KMS-11 (cell line): ENCODE measurements around the gene LRRTM4.

Source experiments
- H2AFZ ChIP-seq: fragments of 200-600 bp; sonication (generic); 2 replicates; pipeline ENCODE4 v1.6.1; 2016; ENCODE audit warnings: antibody characterized with exemption, mixed run types, low read depth
- H3K27ac ChIP-seq: fragments of 200-600 bp; sonication (generic); 2 replicates; pipeline ENCODE4 v1.6.1; 2016; ENCODE audit warnings: mild to moderate bottlenecking, mixed run types
- H3K27me3 ChIP-seq: fragments of 200-600 bp; sonication (generic); 2 replicates; pipeline ENCODE4 v1.6.1; 2017; ENCODE audit warnings: mild to moderate bottlenecking, low read depth, mixed run types, moderate library complexity; ENCODE audit not compliant: insufficient read depth
- H3K36me3 ChIP-seq: fragments of 200-600 bp; sonication (generic); 2 replicates; pipeline ENCODE4 v1.6.1; 2017; ENCODE audit warnings: mild to moderate bottlenecking, mixed run types; ENCODE audit not compliant: insufficient read depth
- H3K4me1 ChIP-seq: fragments of 200-600 bp; sonication (generic); 2 replicates; pipeline ENCODE4 v1.6.1; 2016; ENCODE audit warnings: mild to moderate bottlenecking, low read depth, mixed run types; ENCODE audit not compliant: poor library complexity, severe bottlenecking
- H3K4me2 ChIP-seq: fragments of 200-600 bp; sonication (generic); 2 replicates; pipeline ENCODE4 v1.7.0; 2016; ENCODE audit warnings: mild to moderate bottlenecking, mixed run types
- H3K4me3 ChIP-seq: fragments of 200-600 bp; sonication (generic); IDR thresholded peaks from 2 replicates; pipeline ENCODE4 v1.6.1; 2017; ENCODE audit warnings: low read depth, low read length, mixed read lengths; ENCODE audit not compliant: insufficient read depth
- H3K79me2 ChIP-seq: fragments of 200-600 bp; sonication (generic); 2 replicates; pipeline ENCODE4 v1.6.1; 2016; ENCODE audit warnings: low read depth, mixed run types; ENCODE audit not compliant: insufficient read depth
- H3K9ac ChIP-seq: fragments of 200-600 bp; sonication (generic); 2 replicates; pipeline ENCODE4 v1.6.1; 2016; ENCODE audit warnings: mild to moderate bottlenecking, mixed run types
- H4K20me1 ChIP-seq: fragments of 200-600 bp; sonication (generic); 2 replicates; pipeline ENCODE4 v1.6.1; 2016; ENCODE audit warnings: mild to moderate bottlenecking, mixed run types; ENCODE audit not compliant: insufficient read depth
- CTCF ChIP-seq: fragments of 200-600 bp; sonication (generic); conservative IDR thresholded peaks from 2 replicates; pipeline ENCODE4 v1.6.1; 2017; ENCODE audit warnings: low read depth, mild to moderate bottlenecking, antibody characterized with exemption, low read length, moderate library complexity, mixed read lengths

LRRTM4 gene

DNA sequence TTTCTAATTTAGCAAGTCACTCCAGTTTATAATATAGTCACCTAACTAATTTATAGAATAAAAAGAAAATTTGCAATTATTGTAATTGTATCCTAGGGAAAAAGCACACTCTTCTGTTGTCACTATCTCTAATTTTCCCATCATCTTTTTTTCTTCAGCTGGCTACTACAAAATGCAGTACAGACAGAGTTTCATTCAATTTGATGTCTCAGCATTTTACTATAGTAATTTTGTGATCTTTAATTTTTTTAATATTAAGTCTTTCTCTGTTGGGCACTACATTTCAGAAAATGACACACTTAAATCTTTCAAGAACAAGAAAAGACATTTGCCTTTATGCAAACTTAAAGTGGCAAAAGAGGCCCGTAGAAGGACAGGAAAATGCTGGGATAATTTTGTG lies 118.0 kb downstream of the LRRTM4 start:
- no peak for TF ChIP-seq CTCF

DNA sequence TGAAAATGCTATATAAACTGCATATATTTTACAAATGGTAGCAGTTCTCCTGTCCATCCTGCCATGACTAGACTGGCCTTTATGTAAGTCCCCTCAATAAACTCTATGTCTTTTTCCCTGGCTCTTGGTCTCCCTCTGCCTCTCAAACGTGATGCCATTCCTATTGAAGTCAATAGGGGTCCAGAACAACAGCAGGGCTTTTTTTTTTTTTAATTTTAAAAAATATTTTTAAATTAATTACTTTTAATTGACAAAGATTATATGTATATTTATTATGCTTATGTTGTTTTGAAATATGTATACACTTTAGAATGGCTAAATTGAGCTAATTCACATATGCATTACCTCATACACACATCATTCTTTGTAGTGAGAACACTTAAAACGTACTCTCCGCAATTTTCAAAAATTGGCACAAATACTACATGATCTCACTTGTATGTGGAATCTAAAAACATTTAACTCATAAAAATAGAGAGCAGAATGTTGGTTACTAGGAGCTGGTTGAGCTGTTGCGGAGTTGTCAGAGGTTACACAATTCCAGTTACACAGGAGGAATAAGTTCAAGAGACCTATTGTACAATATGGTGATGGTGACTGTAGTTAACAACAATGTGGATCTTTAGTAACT lies 123.1 kb downstream of the LRRTM4 start:
- H3K4me2 ChIP-seq: no peak overlapping the region
- no peak overlapping the region for H3K9ac ChIP-seq
- H4K20me1 ChIP-seq: no peaks in the 10 kb centered on the region
- H2AFZ ChIP-seq: no peak overlapping the region
- no peak overlapping the region for H3K4me3 ChIP-seq
- no peak for TF ChIP-seq CTCF
- no peak overlapping the region for H3K27ac ChIP-seq
- no peaks in the 10 kb centered on the region for H3K79me2 ChIP-seq
- H3K27me3 ChIP-seq: no peaks in the 10 kb centered on the region
- no peaks in the 10 kb centered on the region for H3K4me1 ChIP-seq
- no peaks in the 10 kb centered on the region for H3K36me3 ChIP-seq

More for the DNA sequence above, 118.0 kb downstream of the LRRTM4 start:
- no peak overlapping the region for H2AFZ ChIP-seq
- H3K9ac ChIP-seq: no peak overlapping the region
- no peak overlapping the region for H3K4me3 ChIP-seq
- H4K20me1 ChIP-seq: no peaks in the 10 kb centered on the region
- no peak overlapping the region for H3K4me2 ChIP-seq
- H3K27me3 ChIP-seq: no peaks in the 10 kb centered on the region
- H3K36me3 ChIP-seq: no peaks in the 10 kb centered on the region
- no peaks in the 10 kb centered on the region for H3K4me1 ChIP-seq
- H3K27ac ChIP-seq: no peak overlapping the region
- no peaks in the 10 kb centered on the region for H3K79me2 ChIP-seq

DNA sequence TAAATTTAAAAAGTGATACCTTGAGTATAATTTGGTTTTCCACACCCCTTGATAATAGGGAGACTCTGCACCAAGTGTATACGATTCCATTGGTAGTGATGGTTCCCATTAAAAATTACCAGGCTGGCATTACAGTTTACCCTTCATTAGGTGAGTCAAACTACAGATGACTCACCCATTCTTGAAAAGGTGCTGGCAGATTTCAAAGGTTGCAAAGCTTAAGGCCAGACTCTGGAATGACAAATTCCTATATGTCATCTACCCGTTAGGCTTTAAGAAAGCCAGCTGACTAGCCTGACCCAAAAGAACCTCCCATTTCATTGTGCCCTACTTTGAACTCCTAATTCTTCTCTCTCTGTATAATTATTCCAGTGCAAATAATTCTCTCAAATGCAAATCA lies 124.4 kb downstream of the LRRTM4 start:
- no peaks in the 10 kb centered on the region for H3K36me3 ChIP-seq
- H3K79me2 ChIP-seq: no peaks in the 10 kb centered on the region
- no peak overlapping the region for H3K27ac ChIP-seq
- no peak overlapping the region for H2AFZ ChIP-seq
- H3K4me3 ChIP-seq: no peak overlapping the region
- no peak for TF ChIP-seq CTCF
- H3K4me2 ChIP-seq: no peak overlapping the region
- no peak overlapping the region for H3K9ac ChIP-seq
- H4K20me1 ChIP-seq: no peaks in the 10 kb centered on the region
- H3K27me3 ChIP-seq: no peaks in the 10 kb centered on the region
- no peaks in the 10 kb centered on the region for H3K4me1 ChIP-seq

GRCh38 chr2:77395011-77395410 lies 127.2 kb downstream of the LRRTM4 start:
- no peaks in the 10 kb centered on the region for H3K4me1 ChIP-seq
- no peaks in the 10 kb centered on the region for H3K36me3 ChIP-seq
- H3K4me2 ChIP-seq: no peak overlapping the region
- H3K27me3 ChIP-seq: no peaks in the 10 kb centered on the region
- H4K20me1 ChIP-seq: no peaks in the 10 kb centered on the region
- H3K4me3 ChIP-seq: no peak overlapping the region
- H3K27ac ChIP-seq: no peak overlapping the region
- no peak for TF ChIP-seq CTCF
- H3K9ac ChIP-seq: no peak overlapping the region
- no peaks in the 10 kb centered on the region for H3K79me2 ChIP-seq
- H2AFZ ChIP-seq: no peak overlapping the region
